ENCODE measurements around the gene ADPGK.
"Not testable (repeated sequence)": the region's sequence is repeated elsewhere in the genome, so short reads cannot be mapped to it uniquely, and the experiment has no call there.

ADPGK gene

GRCh38 chr15:72783640-72784455 lies at the start of gene ADPGK:
Gene ADPGK (minus strand): TSS chr15:72783758. CDS start chr15:72783691, 67 bp downstream.
- peak; percentile 80 to 89 (median 86) for DNase-seq (ENCODE audit: low read depth in 4 of 4, low spot score in 1 of 4)

GRCh38 chr15:72827226-72827625 lies 43.7 kb upstream of the ADPGK start:
- DNase-seq (ENCODE audit: low read depth in 4 of 4, low spot score in 1 of 4), result no peak

- no peak for DNase-seq (ENCODE audit: low read depth in 4 of 4, low spot score in 1 of 4)
Observed at GRCh38 chr15:72826611-72827010, 43.1 kb upstream of the ADPGK start.

GRCh38 chr15:72825829-72826228 lies 42.3 kb upstream of the ADPGK start:
- no peak for DNase-seq (ENCODE audit: low read depth in 4 of 4, low spot score in 1 of 4)

- no peak for DNase-seq (ENCODE audit: low read depth in 4 of 4, low spot score in 1 of 4)
Observed at GRCh38 chr15:72824781-72825180, 41.2 kb upstream of the ADPGK start.

- no peak for DNase-seq (ENCODE audit: low read depth in 4 of 4, low spot score in 1 of 4)
Observed at GRCh38 chr15:72824112-72824511, 40.6 kb upstream of the ADPGK start.

- no peak for DNase-seq (ENCODE audit: low read depth in 4 of 4, low spot score in 1 of 4)
Observed at GRCh38 chr15:72820278-72820677, 36.7 kb upstream of the ADPGK start.

- DNase-seq (ENCODE audit: low read depth in 4 of 4, low spot score in 1 of 4), result no peak
Observed at GRCh38 chr15:72818632-72819031, 35.1 kb upstream of the ADPGK start.

- DNase-seq (ENCODE audit: low read depth in 4 of 4, low spot score in 1 of 4), result no peak
Observed at GRCh38 chr15:72813345-72814004, 29.9 kb upstream of the ADPGK start.

- DNase-seq (ENCODE audit: low read depth in 4 of 4, low spot score in 1 of 4), result no peak
Observed at GRCh38 chr15:72809329-72809728, 25.8 kb upstream of the ADPGK start.

GRCh38 chr15:72807346-72807745 lies 23.8 kb upstream of the ADPGK start:
- not testable (repeated sequence) for DNase-seq (ENCODE audit: low read depth in 4 of 4, low spot score in 1 of 4)

- no peak for DNase-seq (ENCODE audit: low read depth in 4 of 4, low spot score in 1 of 4)
Observed at GRCh38 chr15:72803006-72803405, 19.4 kb upstream of the ADPGK start.

- no peak for DNase-seq (ENCODE audit: low read depth in 4 of 4, low spot score in 1 of 4)
Observed at GRCh38 chr15:72801590-72802325, 18.2 kb upstream of the ADPGK start.

- no peak for DNase-seq (ENCODE audit: low read depth in 4 of 4, low spot score in 1 of 4)
Observed at GRCh38 chr15:72800833-72801481, 17.4 kb upstream of the ADPGK start.

GRCh38 chr15:72797834-72798233 lies 14.3 kb upstream of the ADPGK start:
- no peak for DNase-seq (ENCODE audit: low read depth in 4 of 4, low spot score in 1 of 4)

GRCh38 chr15:72797338-72797689 lies 13.8 kb upstream of the ADPGK start:
- DNase-seq (ENCODE audit: low read depth in 4 of 4, low spot score in 1 of 4), result no peak

GRCh38 chr15:72796515-72797337 lies 13.2 kb upstream of the ADPGK start:
- DNase-seq (ENCODE audit: low read depth in 4 of 4, low spot score in 1 of 4), result peak in 2 of 4 experiments; percentile 6 to 25

GRCh38 chr15:72796210-72796514 lies 12.6 kb upstream of the ADPGK start:
- no peak for DNase-seq (ENCODE audit: low read depth in 4 of 4, low spot score in 1 of 4)

GRCh38 chr15:72793766-72794660 lies 10.5 kb upstream of the ADPGK start:
- DNase-seq (ENCODE audit: low read depth in 4 of 4, low spot score in 1 of 4), result no peak

GRCh38 chr15:72792431-72792830 lies 8.9 kb upstream of the ADPGK start:
- no peak for DNase-seq (ENCODE audit: low read depth in 4 of 4, low spot score in 1 of 4)
